ENCODE results near the gene KLF6.

KLF6 gene

DNA sequence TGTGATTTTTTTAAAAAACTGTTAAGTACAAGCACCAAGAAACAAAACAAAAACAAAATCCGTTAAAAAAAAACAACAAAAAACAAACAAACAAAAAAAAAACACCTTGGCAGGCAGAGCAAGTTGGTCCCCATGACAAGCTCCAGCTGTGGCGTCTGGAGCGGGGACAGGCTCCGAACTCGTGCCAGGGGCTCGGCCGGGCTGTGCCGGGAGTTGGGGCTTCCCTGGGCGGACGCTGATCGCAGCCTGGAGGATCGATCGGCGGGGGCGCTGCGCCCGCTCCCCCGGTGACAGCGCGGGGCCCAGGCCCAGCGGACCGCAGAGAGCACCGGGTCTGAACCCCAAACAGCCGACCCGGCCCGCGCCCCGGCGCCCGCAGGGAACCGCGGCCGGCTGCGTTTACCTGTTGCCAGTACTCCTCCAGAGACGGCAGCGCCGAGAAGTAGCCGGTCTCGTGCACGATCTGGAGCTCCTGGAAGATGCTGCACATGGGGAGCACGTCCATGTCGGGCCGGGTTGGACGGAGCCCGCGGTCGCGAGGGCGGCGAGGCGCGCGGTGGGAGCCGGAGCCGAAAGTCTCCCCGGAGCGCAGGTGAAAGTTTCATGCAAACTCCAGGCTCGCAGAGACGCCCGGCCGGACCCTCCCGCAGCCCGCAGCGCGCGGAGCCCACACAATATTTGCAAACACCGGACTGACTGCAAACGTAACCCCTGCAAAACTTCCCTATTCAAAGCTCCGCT lies at the start of gene KLF6:
Gene KLF6 (minus strand): TSS at position 700 of the 741 bp plus-strand sequence. CDS start 195 bp downstream, at position 505.
- no peak for DNase-seq (ENCODE audit: low read depth, low spot score)

GRCh38 chr10:3834404-3834803 lies 49.4 kb upstream of the KLF6 start:
- no peak for DNase-seq (ENCODE audit: low read depth, low spot score)

DNA sequence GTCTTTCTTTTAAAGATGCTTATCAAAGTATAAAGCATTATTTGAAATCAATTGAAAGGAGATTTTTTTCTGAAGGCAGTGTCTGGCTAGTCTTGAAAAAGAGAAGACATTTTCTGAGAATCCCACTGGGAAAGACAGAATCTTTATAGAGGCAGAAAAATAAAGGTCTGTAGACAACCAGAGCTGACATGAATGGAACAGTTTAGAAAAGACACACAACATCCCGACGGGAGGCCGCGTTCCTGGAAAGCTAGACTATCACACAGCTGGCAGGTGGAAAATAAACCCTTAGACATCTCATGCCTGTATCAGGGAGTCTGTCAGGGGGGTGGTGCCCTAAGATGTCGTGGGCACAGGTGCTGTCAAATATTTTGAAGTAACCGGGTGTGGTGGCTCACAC lies 48.0 kb upstream of the KLF6 start:
- DNase-seq (ENCODE audit: low read depth, low spot score), result no peak

GRCh38 chr10:3832022-3832786 lies 47.2 kb upstream of the KLF6 start:
- DNase-seq (ENCODE audit: low read depth, low spot score), result no peak

DNA sequence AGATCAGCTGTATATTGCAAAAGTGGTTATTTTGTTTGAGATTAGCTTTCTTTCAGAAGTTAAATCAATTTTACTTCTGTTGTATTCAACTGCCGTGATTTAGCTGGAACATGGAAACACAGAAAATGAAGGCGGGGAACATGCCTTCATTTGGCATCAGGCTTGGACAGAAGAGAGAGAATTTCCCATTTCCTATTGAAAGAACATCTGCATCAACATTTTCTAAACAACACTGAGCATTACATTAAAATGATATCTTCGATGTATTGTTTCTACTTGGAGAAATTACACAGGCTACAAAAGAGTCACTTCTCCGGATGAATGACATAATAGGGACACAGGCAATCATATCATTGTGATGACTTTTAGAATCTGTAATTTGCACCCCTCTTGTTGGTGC lies 46.6 kb upstream of the KLF6 start:
- DNase-seq (ENCODE audit: low read depth, low spot score), result no peak

GRCh38 chr10:3830946-3831345 lies 45.9 kb upstream of the KLF6 start:
- DNase-seq (ENCODE audit: low read depth, low spot score), result no peak

DNA sequence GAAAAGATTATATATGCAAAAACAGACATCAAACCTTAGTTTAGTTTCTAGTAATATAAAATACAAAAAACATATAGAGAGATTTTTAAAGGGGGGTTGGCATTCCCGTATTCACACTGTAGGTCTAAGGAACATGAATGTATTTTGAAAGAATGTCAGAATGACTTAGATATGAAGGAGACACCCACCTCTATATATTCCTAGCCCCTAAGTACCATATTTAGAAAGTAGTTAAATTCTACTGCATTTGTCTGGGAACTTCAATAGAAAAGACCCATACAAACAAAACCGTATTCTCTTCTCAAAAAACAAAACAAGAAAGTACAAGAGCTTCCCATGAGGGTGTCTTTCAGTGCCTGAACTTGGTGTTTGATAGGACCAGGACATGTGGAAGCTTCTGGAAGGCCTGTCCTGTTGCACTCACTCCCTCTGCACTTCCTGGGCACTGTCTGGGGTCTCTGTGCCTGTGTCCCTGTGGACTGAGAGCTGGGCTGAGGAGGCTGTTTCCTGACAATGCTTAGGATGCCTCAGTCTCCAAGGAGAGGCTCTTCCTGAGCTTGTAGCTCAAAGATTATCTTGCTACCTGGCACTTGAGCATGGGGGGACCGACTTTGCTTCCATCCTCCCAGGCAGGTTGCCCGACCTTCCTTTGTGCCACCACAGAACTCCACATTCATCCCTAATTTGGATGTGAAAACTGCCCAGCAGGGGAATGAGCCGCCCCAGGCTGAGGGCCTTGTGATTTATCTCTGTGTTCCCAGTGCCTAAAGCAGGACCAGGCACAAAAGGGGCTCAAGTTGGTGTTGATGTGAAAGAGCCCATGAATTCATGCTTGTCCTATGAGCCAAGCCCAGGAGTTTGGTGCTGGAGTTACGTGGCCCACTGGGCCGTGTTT lies 44.4 kb upstream of the KLF6 start:
- DNase-seq (ENCODE audit: low read depth, low spot score), result no peak

DNA sequence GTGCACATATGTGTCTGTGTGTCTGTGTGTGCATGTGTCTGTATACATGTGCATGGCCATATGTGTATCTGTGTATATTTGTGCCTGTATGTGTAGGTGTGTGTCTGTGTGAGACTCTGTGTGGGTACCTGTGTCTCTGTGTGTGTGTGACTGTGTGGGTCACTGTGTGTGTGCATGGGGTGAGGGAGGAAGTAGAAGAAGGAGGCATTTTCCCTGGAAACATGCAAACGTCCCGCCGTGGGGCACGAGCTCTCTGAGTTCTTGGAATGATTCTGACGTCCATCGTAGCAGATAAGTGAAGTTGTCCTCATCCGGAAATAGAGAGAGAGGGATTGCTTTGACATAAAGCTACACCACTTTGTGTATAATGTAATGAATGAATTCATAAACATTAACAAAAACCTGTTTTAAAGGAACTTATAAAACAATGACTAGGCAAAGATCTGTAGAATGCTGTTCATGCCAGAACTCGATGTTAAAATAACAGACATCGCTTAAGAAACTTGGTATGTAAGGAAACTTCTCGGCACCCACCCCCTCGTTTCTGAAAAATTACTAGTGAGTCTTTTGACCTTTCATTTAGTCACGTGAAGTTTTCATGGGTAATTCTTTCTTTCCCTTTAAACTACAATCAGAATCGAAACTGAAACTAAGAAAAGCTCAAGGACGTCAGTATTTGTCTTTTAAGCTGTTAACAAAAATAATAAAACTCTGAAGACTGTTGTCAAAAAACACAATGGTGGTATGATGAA lies 43.6 kb upstream of the KLF6 start:
- DNase-seq (ENCODE audit: low read depth, low spot score), result peak; percentile 35

DNA sequence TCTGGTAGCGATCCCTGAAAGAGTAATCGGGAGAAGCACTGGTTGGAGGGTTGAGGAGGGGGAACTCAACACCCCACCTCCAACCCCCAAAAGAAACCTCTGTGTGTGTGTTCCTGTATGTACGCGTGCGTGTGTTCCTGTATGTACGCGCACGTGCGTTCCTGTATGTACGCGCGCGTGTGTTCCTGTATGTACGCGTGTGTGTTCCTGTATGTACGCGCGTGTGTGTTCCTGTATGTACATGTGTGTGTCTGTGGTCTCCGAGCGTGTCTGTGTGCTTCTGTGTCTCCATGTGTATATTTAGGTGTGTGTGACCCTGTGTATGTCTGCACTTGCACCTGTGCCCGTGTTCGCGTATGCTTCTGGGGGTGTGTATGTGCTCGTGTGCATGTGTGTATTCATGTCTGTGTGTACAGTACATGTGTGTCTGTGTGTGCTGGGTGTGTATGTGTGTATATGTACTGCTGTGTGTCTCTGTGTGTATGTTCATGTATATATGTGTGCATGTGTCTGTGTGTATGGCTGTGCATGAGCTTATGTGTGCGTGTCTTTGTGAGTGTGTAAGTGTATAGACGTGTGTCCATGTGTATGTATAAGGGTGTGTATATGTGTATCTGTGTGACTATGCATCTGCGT lies 42.9 kb upstream of the KLF6 start:
- no peak for DNase-seq (ENCODE audit: low read depth, low spot score)

DNA sequence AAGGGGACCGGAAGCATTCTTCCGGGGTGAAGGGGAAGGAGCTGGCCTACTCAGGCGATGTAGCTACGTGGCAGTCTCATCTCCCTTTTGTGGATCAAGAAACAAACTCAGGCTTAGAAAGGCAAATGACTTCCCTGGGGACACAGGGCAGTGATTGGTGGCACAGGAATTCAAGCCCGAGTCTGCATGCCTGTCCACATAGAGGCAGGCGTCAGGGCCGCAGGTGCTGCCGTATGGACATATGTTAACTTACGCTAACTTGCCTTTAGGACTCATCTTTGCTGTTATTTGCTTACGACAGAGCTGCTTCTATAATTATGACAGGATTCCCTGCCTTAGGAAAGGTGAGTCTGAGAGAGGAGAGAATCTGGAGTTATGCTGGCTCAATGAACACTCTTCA lies 42.3 kb upstream of the KLF6 start:
- DNase-seq (ENCODE audit: low read depth, low spot score), result no peak

GRCh38 chr10:3825862-3826351 lies 40.9 kb upstream of the KLF6 start:
- DNase-seq (ENCODE audit: low read depth, low spot score), result no peak

- no peak for DNase-seq (ENCODE audit: low read depth, low spot score)
Measured at GRCh38 chr10:3825244-3825643, 40.2 kb upstream of the KLF6 start.

GRCh38 chr10:3822541-3823330 lies 37.7 kb upstream of the KLF6 start:
- no peak for DNase-seq (ENCODE audit: low read depth, low spot score)

DNA sequence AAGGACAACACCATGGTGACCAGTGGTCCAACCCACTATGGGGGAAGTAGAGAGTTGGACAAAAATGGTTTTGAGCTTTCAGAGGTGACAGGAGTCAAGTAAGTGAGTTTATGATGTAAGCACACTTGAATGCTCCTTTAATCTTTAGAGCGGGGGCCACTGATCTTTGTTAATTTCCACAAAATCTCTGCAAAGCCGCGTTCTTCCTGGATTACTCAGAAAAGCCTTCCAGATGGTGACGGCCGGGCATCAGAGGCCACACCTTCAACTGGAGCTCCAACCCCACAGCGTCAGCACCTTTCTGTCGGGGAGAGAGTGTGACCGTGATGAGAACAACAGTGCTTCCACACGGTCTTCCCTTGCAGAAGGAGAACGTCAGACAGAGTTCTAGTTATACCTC lies 35.2 kb upstream of the KLF6 start:
- no peak for DNase-seq (ENCODE audit: low read depth, low spot score)

GRCh38 chr10:3816995-3817394 lies 32.0 kb upstream of the KLF6 start:
- DNase-seq (ENCODE audit: low read depth, low spot score), result no peak

DNA sequence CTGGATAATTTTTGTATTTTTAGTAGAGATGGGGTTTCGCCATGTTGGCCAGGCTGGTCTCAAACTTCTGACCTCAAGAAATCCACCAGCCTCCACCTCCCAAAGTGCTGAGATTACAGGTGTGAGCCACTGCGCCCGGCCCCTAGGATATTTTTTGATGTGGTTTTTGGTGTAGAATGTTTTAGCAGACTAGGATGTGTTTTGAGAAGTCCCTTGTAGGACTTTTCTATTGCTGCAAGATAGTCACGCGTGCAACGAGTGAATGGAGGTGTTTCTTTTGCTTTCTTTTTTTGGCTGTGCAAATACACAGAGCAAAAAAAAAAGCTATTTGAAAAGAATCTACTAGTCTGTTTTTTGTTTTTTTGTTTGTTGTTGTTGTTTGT lies 29.8 kb upstream of the KLF6 start:
- DNase-seq (ENCODE audit: low read depth, low spot score), result no peak

GRCh38 chr10:3813986-3814837 lies 29.2 kb upstream of the KLF6 start:
- DNase-seq (ENCODE audit: low read depth, low spot score), result no peak

DNA sequence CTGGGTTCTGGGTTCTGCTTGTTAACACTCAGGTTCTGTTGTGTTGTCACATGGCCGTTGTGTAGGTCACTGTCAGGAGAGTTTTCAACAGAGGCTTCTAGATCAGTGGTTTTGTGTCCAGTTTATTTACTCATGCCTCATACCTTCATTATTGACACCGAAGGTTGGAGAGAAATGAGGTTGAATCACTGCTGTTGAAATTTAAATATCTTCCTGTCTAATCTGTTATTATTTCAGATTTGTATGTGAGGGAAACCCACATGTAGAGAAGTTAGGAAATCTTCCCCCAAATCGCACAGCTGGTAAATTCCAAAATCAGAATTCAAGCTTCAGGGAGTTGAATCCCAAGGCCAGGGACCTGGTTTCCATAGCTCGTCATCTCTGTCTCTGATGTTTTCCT lies 28.3 kb upstream of the KLF6 start:
- no peak for DNase-seq (ENCODE audit: low read depth, low spot score)

GRCh38 chr10:3812141-3812540 lies 27.1 kb upstream of the KLF6 start:
- no peak for DNase-seq (ENCODE audit: low read depth, low spot score)

Data from activated CD4-positive, CD25-positive, alpha-beta regulatory T cell treated with anti-CD3 and anti-CD28 coated beads, Interleukin-2, amount 50 U/mL, for 16 hours (primary cell).